Kidney (tissue), 14 donors: ENCODE results near the gene CFAP251. TPM values are rescaled to one million over a fixed set of nuclear protein-coding genes. Genes with fewer than 3 reads are reported as not detected.
"Not testable (repeated sequence)": the region's sequence is repeated elsewhere in the genome, so short reads cannot be mapped to it uniquely, and the experiment has no call there.

ENCODE experiments used
- DNase-seq, 5 donors: peaks; one replicate each; pipeline ENCODE4 v3.0.0-alpha.2; 2013 to 2020
- FAIRE-seq: peaks from 2 replicates; lab custom pipeline; 2012; peaks lifted over from hg19 to GRCh38; lab: Jason Lieb, UNC
- H3K27ac ChIP-seq, 2 donors: one replicate each; pipeline ENCODE4 v1.7.0; 2013; ENCODE audit warnings: low read depth in 2 of 2, low read length in 2 of 2, inconsistent platforms in 1 of 2
- H3K27me3 ChIP-seq: one replicate; pipeline ENCODE4 v1.7.1; 2013; ENCODE audit warnings: low read length, inconsistent platforms; ENCODE audit not compliant: control insufficient read depth, insufficient read depth
- H3K36me3 ChIP-seq, 3 donors: one replicate each; pipeline versions ENCODE4 v1.7.0 to v1.7.1; 2013; ENCODE audit warnings: low read length in 3 of 3, control low read depth in 1 of 3, inconsistent platforms in 1 of 3; ENCODE audit not compliant: insufficient read depth in 3 of 3, control insufficient read depth in 2 of 3
- H3K4me1 ChIP-seq, 3 donors: one replicate each; pipeline versions ENCODE4 v1.7.0 to v1.7.1; 2013; ENCODE audit warnings: low read length in 3 of 3, inconsistent platforms in 1 of 3, low read depth in 1 of 3; ENCODE audit not compliant: control insufficient read depth in 2 of 3, insufficient read depth in 2 of 3
- H3K4me3 ChIP-seq, 3 donors: one replicate each; pipeline versions ENCODE4 v1.7.0 to v1.8.1; 2013; ENCODE audit warnings: low read length in 3 of 3, control low read depth in 1 of 3, inconsistent platforms in 1 of 3
- H3K9ac ChIP-seq, 3 donors: one replicate each; pipeline versions ENCODE4 v1.7.0 to v1.7.1; 2013; ENCODE audit warnings: low read length in 3 of 3, control low read depth in 1 of 3, inconsistent platforms in 1 of 3
- H3K9me3 ChIP-seq, 3 donors: one replicate each; pipeline versions ENCODE4 v1.7.0 to v1.7.1; 2013; ENCODE audit warnings: low read length in 3 of 3, control low read depth in 1 of 3, inconsistent platforms in 1 of 3; ENCODE audit not compliant: control insufficient read depth in 2 of 3, insufficient read depth in 1 of 3
- CTCF ChIP-seq: IDR thresholded peaks from 3 replicates; pipeline ENCODE4 v1.5.1; 2012; ENCODE audit warnings: mild to moderate bottlenecking, moderate library complexity, borderline replicate concordance; ENCODE audit not compliant: insufficient read depth; ENCODE audit errors: extremely low read depth
- intact Hi-C: fragments of 100-400 bp; cut with DNase I; formaldehyde crosslinking; loops from one replicate; pipeline ENCODE4 v1.11.1; 2022
- polyA plus RNA-seq: library from polyadenylated mRNA; stranded (reverse); fragments of 350-450 nt; fragmentation: Illumina TruSeq; extraction: RNeasy Lipid Tissue Mini Kit (QIAGEN cat#74804); gene quantifications from one replicate; pipeline ENCODE4 v1.2.3, GENCODE V29; 2014; ENCODE audit warnings: low read depth, low replicate concordance; ENCODE audit not compliant: insufficient read depth
- total RNA-seq: library from RNA; stranded (reverse); fragmentation: NEBNext Ultra II Directional; extraction: Animal tissue kit (Norgen Biotek cat#: 25700); gene quantifications from one replicate; pipeline ENCODE4 v1.2.1, GENCODE V29; 2021
- donor health status: control.
- donor health status: control.
- donor health status: control.
- donor health status: control.
- donor health status: control.
- donor health status: DM: yes; HTN: yes; CAD: no.
- donor health status: Normal renal cell carcinoma (clear cell type).

The CFAP251 gene
- total and polyA plus RNA-seq, 2 donors from 2014 or later = 2.9 to 10.8 TPM

- DNase-seq (peak in 1 of 5 donors; percentile 22), FAIRE-seq (no peak)
- Histone ChIP-seq H3K4me3 (no peak overlapping the region), H3K27me3 (no peaks in the 10 kb centered on the region), H3K9ac (no peak overlapping the region), H3K27ac (no peak overlapping the region), H3K9me3 (no peaks in the 10 kb centered on the region), H3K36me3 (no peaks in the 10 kb centered on the region), H3K4me1 (peaks cover 0 to 4% (median 2%) of the 10 kb centered on the region in 3 donors)
- intact Hi-C loops = no loop called here
- TF ChIP-seq CTCF = no peak
These were observed 35.1 kb upstream of the CFAP251 start for GRCh38 chr12:121883315-121883660.

GRCh38 chr12:121885129-121885528 is 33.3 kb upstream of the CFAP251 start:
- H3K27me3 ChIP-seq, DNase-seq, intact Hi-C loops, H3K9me3 ChIP-seq, H3K9ac ChIP-seq, H3K4me3 ChIP-seq, H3K27ac ChIP-seq, FAIRE-seq, H3K36me3 ChIP-seq: not testable (repeated sequence)
- H3K4me1 ChIP-seq = peaks cover 0 to 13% (median 2%) of the 10 kb centered on the region in 3 donors

GRCh38 chr12:121888083-121888477 is 30.3 kb upstream of the CFAP251 start:
- DNase-seq (no peak), FAIRE-seq (no peak)
- H3K9me3 ChIP-seq = no peaks in the 10 kb centered on the region
- H3K36me3 ChIP-seq = no peaks in the 10 kb centered on the region
- H3K9ac ChIP-seq = peak overlapping the region; percentile 38 to 79 (median 50)
- intact Hi-C loops = no loop called here
- H3K4me3 ChIP-seq = peak overlapping the region; percentile 73 to 95 (median 93)
- no peaks in the 10 kb centered on the region for H3K27me3 ChIP-seq
- H3K4me1 ChIP-seq = peaks cover 0 to 17% (median 2%) of the 10 kb centered on the region in 3 donors
- no peak for TF ChIP-seq CTCF
- H3K27ac ChIP-seq = peak overlapping the region in 1 of 2 donors; percentile 62

GRCh38 chr12:121888478-121889273 is 29.7 kb upstream of the CFAP251 start, which contains the start of gene PSMD9:
Gene PSMD9 (plus strand): TSS chr12:121888790. CDS start chr12:121888857, 67 bp downstream.
- Histone ChIP-seq H3K27ac (peak within 1 kb of the TSS; percentile 91 to 96), H3K36me3 (no peaks in the 10 kb centered on the region), H3K9ac (peak within 1 kb of the TSS; percentile 79 to 91 (median 85)), H3K4me1 (peaks cover 2 to 19% (median 2%) of the 10 kb centered on the region in 3 donors), H3K9me3 (no peaks in the 10 kb centered on the region), H3K27me3 (no peaks in the 10 kb centered on the region), H3K4me3 (peak within 1 kb of the TSS; percentile 73 to 95 (median 93))
- FAIRE-seq (no peak), DNase-seq (peak; percentile 97 to 99 (median 98))
- peak; percentile 57 for TF ChIP-seq CTCF
- intact Hi-C loops = no loop called here
